H9 (cell line): ENCODE data around the gene ASMTL. TPM values are rescaled to one million over a fixed set of nuclear protein-coding genes. Genes with fewer than 3 reads are reported as not detected.

Source experiments
- DNase-seq: peaks from one replicate; pipeline ENCODE4 v3.0.0-alpha.2; 2017
- H2AFZ ChIP-seq: one replicate; pipeline ENCODE4 v1.6.1; 2013; ENCODE audit warnings: mild to moderate bottlenecking, low read length, control low read depth, moderate library complexity
- H2AK5ac ChIP-seq: 2 replicates; pipeline ENCODE4 v1.6.1; 2013; ENCODE audit warnings: low read length, control low read depth, mixed read lengths; ENCODE audit not compliant: insufficient read length
- H2BK120ac ChIP-seq: one replicate; pipeline ENCODE4 v1.6.1; 2013; ENCODE audit warnings: low read depth, mild to moderate bottlenecking, low read length, control low read depth, inconsistent platforms; ENCODE audit not compliant: poor library complexity, severe bottlenecking
- H2BK12ac ChIP-seq: 2 replicates; pipeline ENCODE4 v1.6.1; 2013; ENCODE audit warnings: low read length, control low read depth, mixed read lengths, low read depth; ENCODE audit not compliant: insufficient read length
- H2BK15ac ChIP-seq: 2 replicates; pipeline ENCODE4 v1.6.1; 2013; ENCODE audit warnings: low read depth, low read length, control low read depth
- H2BK20ac ChIP-seq: one replicate; pipeline ENCODE4 v1.6.1; 2013; ENCODE audit warnings: low read depth, mild to moderate bottlenecking, low read length, control low read depth, inconsistent platforms; ENCODE audit not compliant: poor library complexity, severe bottlenecking
- H2BK5ac ChIP-seq: 2 replicates; pipeline ENCODE4 v1.6.1; 2013; ENCODE audit warnings: low read length, control low read depth, mixed read lengths; ENCODE audit not compliant: insufficient read length
- H3K14ac ChIP-seq: 2 replicates; pipeline ENCODE4 v1.6.1; 2013; ENCODE audit warnings: low read length, control low read depth; ENCODE audit not compliant: insufficient read depth
- H3K18ac ChIP-seq: 2 replicates; pipeline ENCODE4 v1.6.1; 2013; ENCODE audit warnings: low read depth, mild to moderate bottlenecking, mixed read lengths, low read length, control low read depth; ENCODE audit not compliant: insufficient read length
- H3K23ac ChIP-seq: 2 replicates; pipeline ENCODE4 v1.6.1; 2013; ENCODE audit warnings: low read length, control low read depth, mixed read lengths, low read depth; ENCODE audit not compliant: insufficient read length
- H3K23me2 ChIP-seq: 2 replicates; pipeline ENCODE4 v1.6.1; 2013; ENCODE audit warnings: low read depth, mild to moderate bottlenecking, mixed read lengths, low read length, control low read depth; ENCODE audit not compliant: insufficient read length, poor library complexity, severe bottlenecking
- H3K27ac ChIP-seq: 2 replicates; pipeline ENCODE4 v1.5.1; 2013; ENCODE audit warnings: low read length, control low read depth, mixed read lengths, low read depth; ENCODE audit not compliant: insufficient read length
- H3K27me3 ChIP-seq: 2 replicates; pipeline ENCODE4 v1.6.1; 2013; ENCODE audit warnings: low read length, control low read depth, inconsistent platforms; ENCODE audit not compliant: insufficient read depth
- H3K4ac ChIP-seq: 2 replicates; pipeline ENCODE4 v1.6.1; 2013; ENCODE audit warnings: low read depth, mild to moderate bottlenecking, control low read depth, inconsistent platforms, low read length, moderate library complexity
- H3K4me1 ChIP-seq: 2 replicates; pipeline ENCODE4 v1.6.1; 2013; ENCODE audit warnings: low read length, control low read depth, inconsistent platforms; ENCODE audit not compliant: insufficient read depth
- H3K4me2 ChIP-seq: 2 replicates; pipeline ENCODE4 v1.6.1; 2013; ENCODE audit warnings: low read length, control low read depth, mixed read lengths; ENCODE audit not compliant: insufficient read length, insufficient read depth
- H3K56ac ChIP-seq: 2 replicates; pipeline ENCODE4 v1.6.1; 2013; ENCODE audit warnings: low read depth, mild to moderate bottlenecking, mixed read lengths, low read length, control low read depth; ENCODE audit not compliant: insufficient read length
- H3K79me1 ChIP-seq: 2 replicates; pipeline ENCODE4 v1.6.1; 2013; ENCODE audit warnings: low read depth, mild to moderate bottlenecking, moderate library complexity, low read length, control low read depth, inconsistent platforms; ENCODE audit not compliant: insufficient read depth, poor library complexity, severe bottlenecking
- H3K79me2 ChIP-seq: 2 replicates; pipeline ENCODE4 v1.6.1; 2013; ENCODE audit warnings: low read length, control low read depth, inconsistent platforms; ENCODE audit not compliant: insufficient read depth
- H3K9ac ChIP-seq: 2 replicates; pipeline ENCODE4 v1.6.1; 2013; ENCODE audit warnings: low read length, control low read depth, mixed read lengths; ENCODE audit not compliant: insufficient read length; ENCODE audit errors: extremely low read depth
- H3K9me3 ChIP-seq: one replicate; pipeline ENCODE4 v1.6.1; 2013; ENCODE audit warnings: low read depth, low read length, inconsistent platforms; ENCODE audit not compliant: control insufficient read depth
- H3T11ph ChIP-seq: one replicate; pipeline ENCODE4 v1.6.1; 2013; ENCODE audit warnings: mild to moderate bottlenecking, low read length, control low read depth, inconsistent platforms
- H4K20me1 ChIP-seq: one replicate; pipeline ENCODE4 v1.6.1; 2013; ENCODE audit not compliant: control insufficient read depth, insufficient read length, insufficient read depth
- H4K5ac ChIP-seq: 2 replicates; pipeline ENCODE4 v1.6.1; 2013; ENCODE audit warnings: low read depth, mild to moderate bottlenecking, mixed read lengths, low read length, control low read depth; ENCODE audit not compliant: insufficient read length
- H4K8ac ChIP-seq: replicated peaks from 2 replicates; pipeline ENCODE4 v1.6.1; 2013; ENCODE audit warnings: low read length, control low read depth, mixed read lengths, low read depth; ENCODE audit not compliant: insufficient read length
- H4K91ac ChIP-seq: 2 replicates; pipeline ENCODE4 v1.6.1; 2013; ENCODE audit warnings: low read depth, mild to moderate bottlenecking, moderate library complexity, mixed read lengths, low read length, control low read depth; ENCODE audit not compliant: insufficient read length
- H3K27ac Mint-ChIP-seq, 3 experiments: 2 replicates in 2 of 3; 3 replicates in 1 of 3; pipeline ENCODE4 v1.8.0; 2020 to 2021; ENCODE audit warnings: mixed read lengths in 3 of 3, mild to moderate bottlenecking in 1 of 3, moderate library complexity in 1 of 3
- H3K27me3 Mint-ChIP-seq: 2 replicates; pipeline ENCODE4 v1.8.0; 2021; ENCODE audit warnings: low read depth, mild to moderate bottlenecking, moderate library complexity, mixed read lengths
- H3K36me3 Mint-ChIP-seq, 3 experiments: 2 replicates in 2 of 3; 3 replicates in 1 of 3; pipeline ENCODE4 v1.8.0; 2020 to 2021; ENCODE audit warnings: low read depth in 3 of 3, mixed read lengths in 3 of 3; ENCODE audit not compliant: insufficient read depth in 1 of 3
- H3K4me1 Mint-ChIP-seq, 2 experiments: 2 replicates each; pipeline ENCODE4 v1.8.0; 2020; ENCODE audit warnings: mixed read lengths in 2 of 2
- H3K4me3 Mint-ChIP-seq, 2 experiments: 2 replicates in 1 of 2; 3 replicates in 1 of 2; pipeline ENCODE4 v1.8.0; 2020 to 2021; ENCODE audit warnings: mild to moderate bottlenecking in 2 of 2, mixed read lengths in 2 of 2, moderate library complexity in 1 of 2
- H3K9me3 Mint-ChIP-seq, 2 experiments: 2 replicates in 1 of 2; 3 replicates in 1 of 2; pipeline ENCODE4 v1.8.0; 2020; ENCODE audit warnings: mild to moderate bottlenecking in 2 of 2, mixed read lengths in 2 of 2, moderate library complexity in 1 of 2
- CTCF ChIP-seq: fragments of 200-600 bp; sonication (generic); conservative IDR thresholded peaks from 3 replicates; pipeline ENCODE4 v1.8.0; 2021; ENCODE audit warnings: antibody characterized with exemption, mild to moderate bottlenecking
- WGBS: extraction: QIAGEN DNeasy Blood & Tissue Kit; methylation state at CpG from one replicate; pipeline ENCODE4 v1.1.7; 2013; ENCODE audit warnings: missing lambda C conversion rate, low lambda C conversion rate, mixed read lengths; ENCODE audit not compliant: insufficient read length; ENCODE audit errors: extremely low coverage; 5-methylcytosine and 5-hydroxymethylcytosine counted together
- total RNA-seq: library from RNA; stranded (reverse); gene quantifications from 2 replicates; pipeline ENCODE4 v1.2.1, GENCODE V29; 2021

The ASMTL gene
- total RNA-seq, 1 experiment from 2014 or later = 59.8 TPM

GRCh38 chrX:1442016-1442665, 10.6 kb downstream of the ASMTL start:
- peak; percentile 21 for DNase-seq
- Histone ChIP-seq H3K27ac (no peak overlapping the region), H4K8ac (no peak overlapping the region), H2AFZ (no peak overlapping the region), H3K9me3 (no peaks in the 10 kb centered on the region), H3K14ac (no peak overlapping the region), H3K4me2 (no peak overlapping the region), H3K4ac (no peak overlapping the region), H3K56ac (no peak overlapping the region), H2BK15ac (no peak overlapping the region), H3K9ac (no peak overlapping the region), H2BK120ac (no peak overlapping the region), H3T11ph (no peak overlapping the region), H3K79me2 (peaks cover 10% of the 10 kb centered on the region; the same call in 1 of the 2 replicates), H4K20me1 (no peaks in the 10 kb centered on the region), H3K23me2 (no peaks in the 10 kb centered on the region), H3K18ac (no peak overlapping the region), H3K23ac (no peak overlapping the region), H2BK20ac (no peak overlapping the region), H2BK5ac (no peak overlapping the region), H4K91ac (no peak overlapping the region), H3K79me1 (no peaks in the 10 kb centered on the region), H3K27me3 (no peaks in the 10 kb centered on the region), H4K5ac (no peak overlapping the region), H2BK12ac (no peak overlapping the region), H3K4me1 (no peaks in the 10 kb centered on the region), H2AK5ac (no peak overlapping the region)
- no peak overlapping the region for H3K4me3 Mint-ChIP-seq
- H3K9me3 Mint-ChIP-seq = peaks cover 22% of the 10 kb centered on the region in 2 experiments
- peaks cover 2% of the 10 kb centered on the region for H3K27me3 Mint-ChIP-seq
- no CpG with 5 or more reads among the region's 18 CpGs for WGBS
- H3K36me3 Mint-ChIP-seq = peaks cover 58 to 78% (median 73%) of the 10 kb centered on the region in 3 experiments
- no peaks in the 10 kb centered on the region for H3K4me1 Mint-ChIP-seq
- H3K27ac Mint-ChIP-seq = no peak overlapping the region
- TF ChIP-seq CTCF = no peak
